ENCODE data around the gene TGFB2.

TGFB2 gene

GRCh38 chr1:218412171-218412570 lies 67.0 kb downstream of the TGFB2 start:
- H3K79me1 ChIP-seq (replicated peaks; ENCODE audit: low read length, poor library complexity, severe bottlenecking) = peaks cover 22% of the 10 kb centered on the region
- no peak overlapping the region for H3K27ac ChIP-seq (ENCODE audit: low read length, poor library complexity, severe bottlenecking)
- H4K8ac ChIP-seq (ENCODE audit: low read length) = no peak overlapping the region
- H2BK15ac ChIP-seq (ENCODE audit: low read depth, poor library complexity, severe bottlenecking) = no peak overlapping the region
- no peak overlapping the region for H2AK5ac ChIP-seq (ENCODE audit: low read length, severe bottlenecking)
- no peak overlapping the region for H3K14ac ChIP-seq (ENCODE audit: low read length in 2 of 2)
- H4K91ac ChIP-seq (ENCODE audit: low read length) = no peak overlapping the region
- no peak overlapping the region for H2BK120ac ChIP-seq (ENCODE audit: low read depth, low read length)
- H3K4me3 ChIP-seq (ENCODE audit: insufficient read depth in 1 of 2, low read depth in 1 of 2, low read length in 2 of 2) = no peak overlapping the region
- H2AFZ ChIP-seq (ENCODE audit: low read depth, low read length) = no peak overlapping the region
- no peaks in the 10 kb centered on the region for H3K9me3 ChIP-seq (ENCODE audit: control insufficient read depth, low read length)
- peaks cover 0 to 29% of the 10 kb centered on the region in 2 experiments for H3K36me3 ChIP-seq (ENCODE audit: control insufficient read depth in 1 of 2, insufficient read depth in 2 of 2, low read depth in 1 of 2, low read length in 2 of 2)
- H3K27me3 ChIP-seq (ENCODE audit: control insufficient read depth in 1 of 2, insufficient read depth in 1 of 2, low read length in 2 of 2) = no peaks in the 10 kb centered on the region
- no peak for DNase-seq
- no peak overlapping the region for H3K4me2 ChIP-seq (ENCODE audit: low read length, poor library complexity, severe bottlenecking)
- H3K18ac ChIP-seq (ENCODE audit: low read depth in 1 of 2, low read length in 2 of 2) = no peak overlapping the region
- no peak overlapping the region for H2BK12ac ChIP-seq (ENCODE audit: low read length in 2 of 2)
- no peak overlapping the region for H2BK5ac ChIP-seq (ENCODE audit: low read depth, low read length, poor library complexity, severe bottlenecking)
- WGBS = 86% methylated on average over 7 of the region's 7 CpGs
- H3K4me1 ChIP-seq (ENCODE audit: control insufficient read depth, insufficient read depth, low read depth, low read length) = peaks cover 8% of the 10 kb centered on the region
- H3K4ac ChIP-seq (ENCODE audit: low read depth in 1 of 2, low read length in 2 of 2) = no peak overlapping the region
- H3K9ac ChIP-seq (ENCODE audit: low read length) = no peak overlapping the region
- no peak overlapping the region for H3K23ac ChIP-seq (ENCODE audit: low read length in 2 of 2)

DNA sequence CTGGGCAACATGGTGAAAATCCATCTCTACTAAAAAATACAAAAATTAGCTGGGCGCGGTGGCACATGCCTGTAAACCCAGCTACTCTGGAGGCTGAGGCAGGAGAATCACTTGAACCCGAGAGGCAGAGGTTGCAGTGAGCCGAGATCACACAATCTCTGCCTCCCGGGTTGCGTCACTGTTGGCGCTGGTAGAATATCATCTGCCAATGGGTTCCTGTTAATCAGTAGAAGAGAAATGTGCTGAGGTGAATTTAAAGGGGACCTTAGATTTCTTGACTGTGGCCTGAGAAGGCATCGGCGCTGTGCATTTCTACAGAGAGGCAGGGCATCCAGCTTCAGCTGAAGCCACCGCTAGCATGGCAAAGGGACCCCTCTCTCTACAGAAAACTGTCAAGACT lies 68.0 kb downstream of the TGFB2 start:
- DNase-seq = no peak
- no peak overlapping the region for H2BK12ac ChIP-seq (ENCODE audit: low read length in 2 of 2)
- H3K4me1 ChIP-seq (ENCODE audit: control insufficient read depth, insufficient read depth, low read depth, low read length) = peaks cover 7% of the 10 kb centered on the region
- no peak overlapping the region for H3K18ac ChIP-seq (ENCODE audit: low read depth in 1 of 2, low read length in 2 of 2)
- no peak overlapping the region for H2BK120ac ChIP-seq (ENCODE audit: low read depth, low read length)
- 98% methylated on average over 10 of the region's 10 CpGs for WGBS
- no peak overlapping the region for H2AFZ ChIP-seq (ENCODE audit: low read depth, low read length)
- H3K4ac ChIP-seq (ENCODE audit: low read depth in 1 of 2, low read length in 2 of 2) = no peak overlapping the region
- H2BK15ac ChIP-seq (ENCODE audit: low read depth, poor library complexity, severe bottlenecking) = no peak overlapping the region
- peaks cover 0 to 28% of the 10 kb centered on the region in 2 experiments for H3K36me3 ChIP-seq (ENCODE audit: control insufficient read depth in 1 of 2, insufficient read depth in 2 of 2, low read depth in 1 of 2, low read length in 2 of 2)
- no peak overlapping the region for H3K4me2 ChIP-seq (ENCODE audit: low read length, poor library complexity, severe bottlenecking)
- no peak overlapping the region for H3K4me3 ChIP-seq (ENCODE audit: insufficient read depth in 1 of 2, low read depth in 1 of 2, low read length in 2 of 2)
- H3K27ac ChIP-seq (ENCODE audit: low read length, poor library complexity, severe bottlenecking) = no peak overlapping the region
- no peaks in the 10 kb centered on the region for H3K9me3 ChIP-seq (ENCODE audit: control insufficient read depth, low read length)
- H3K23ac ChIP-seq (ENCODE audit: low read length in 2 of 2) = no peak overlapping the region
- H3K27me3 ChIP-seq (ENCODE audit: control insufficient read depth in 1 of 2, insufficient read depth in 1 of 2, low read length in 2 of 2) = no peaks in the 10 kb centered on the region
- H4K91ac ChIP-seq (ENCODE audit: low read length) = no peak overlapping the region
- H3K14ac ChIP-seq (ENCODE audit: low read length in 2 of 2) = no peak overlapping the region
- no peak overlapping the region for H4K8ac ChIP-seq (ENCODE audit: low read length)
- no peak overlapping the region for H2BK5ac ChIP-seq (ENCODE audit: low read depth, low read length, poor library complexity, severe bottlenecking)
- peaks cover 20% of the 10 kb centered on the region for H3K79me1 ChIP-seq (replicated peaks; ENCODE audit: low read length, poor library complexity, severe bottlenecking)
- H3K9ac ChIP-seq (ENCODE audit: low read length) = no peak overlapping the region
- no peak overlapping the region for H2AK5ac ChIP-seq (ENCODE audit: low read length, severe bottlenecking)

- Histone ChIP-seq H2BK12ac (ENCODE audit: low read length in 2 of 2) (no peak overlapping the region), H3K79me1 (replicated peaks; ENCODE audit: low read length, poor library complexity, severe bottlenecking) (peaks cover 21% of the 10 kb centered on the region), H3K4me1 (ENCODE audit: control insufficient read depth, insufficient read depth, low read depth, low read length) (peaks cover 5% of the 10 kb centered on the region), H3K18ac (ENCODE audit: low read depth in 1 of 2, low read length in 2 of 2) (no peak overlapping the region), H3K23ac (ENCODE audit: low read length in 2 of 2) (no peak overlapping the region), H3K4me2 (ENCODE audit: low read length, poor library complexity, severe bottlenecking) (no peak overlapping the region), H2BK120ac (ENCODE audit: low read depth, low read length) (no peak overlapping the region), H3K4ac (ENCODE audit: low read depth in 1 of 2, low read length in 2 of 2) (no peak overlapping the region), H4K8ac (ENCODE audit: low read length) (no peak overlapping the region), H3K14ac (ENCODE audit: low read length in 2 of 2) (no peak overlapping the region), H2BK15ac (ENCODE audit: low read depth, poor library complexity, severe bottlenecking) (no peak overlapping the region), H3K9me3 (ENCODE audit: control insufficient read depth, low read length) (no peaks in the 10 kb centered on the region), H3K4me3 (ENCODE audit: insufficient read depth in 1 of 2, low read depth in 1 of 2, low read length in 2 of 2) (no peak overlapping the region), H3K27me3 (ENCODE audit: control insufficient read depth in 1 of 2, insufficient read depth in 1 of 2, low read length in 2 of 2) (no peaks in the 10 kb centered on the region), H3K9ac (ENCODE audit: low read length) (no peak overlapping the region), H2AK5ac (ENCODE audit: low read length, severe bottlenecking) (no peak overlapping the region), H4K91ac (ENCODE audit: low read length) (no peak overlapping the region), H2AFZ (ENCODE audit: low read depth, low read length) (no peak overlapping the region), H3K27ac (ENCODE audit: low read length, poor library complexity, severe bottlenecking) (no peak overlapping the region), H2BK5ac (ENCODE audit: low read depth, low read length, poor library complexity, severe bottlenecking) (no peak overlapping the region), H3K36me3 (ENCODE audit: control insufficient read depth in 1 of 2, insufficient read depth in 2 of 2, low read depth in 1 of 2, low read length in 2 of 2) (peaks cover 0 to 28% of the 10 kb centered on the region in 2 experiments)
- 97% methylated on average over 5 of the region's 6 CpGs for WGBS
- no peak for DNase-seq
Measured at GRCh38 chr1:218414060-218414728, 69.1 kb downstream of the TGFB2 start.

GRCh38 chr1:218415726-218416125 lies 70.6 kb downstream of the TGFB2 start:
- 100% methylated on average over 1 of the region's 1 CpG for WGBS
- H3K14ac ChIP-seq (ENCODE audit: low read length in 2 of 2) = no peak overlapping the region

More at GRCh38 chr1:218415726-218416125, 70.6 kb downstream of the TGFB2 start:
- Histone ChIP-seq H3K4me2 (ENCODE audit: low read length, poor library complexity, severe bottlenecking) (no peak overlapping the region), H2BK5ac (ENCODE audit: low read depth, low read length, poor library complexity, severe bottlenecking) (no peak overlapping the region), H2BK15ac (ENCODE audit: low read depth, poor library complexity, severe bottlenecking) (no peak overlapping the region), H3K4me1 (ENCODE audit: control insufficient read depth, insufficient read depth, low read depth, low read length) (peaks cover 5% of the 10 kb centered on the region), H3K27me3 (ENCODE audit: control insufficient read depth in 1 of 2, insufficient read depth in 1 of 2, low read length in 2 of 2) (no peaks in the 10 kb centered on the region), H3K18ac (ENCODE audit: low read depth in 1 of 2, low read length in 2 of 2) (no peak overlapping the region), H3K4me3 (ENCODE audit: insufficient read depth in 1 of 2, low read depth in 1 of 2, low read length in 2 of 2) (no peak overlapping the region), H3K23ac (ENCODE audit: low read length in 2 of 2) (no peak overlapping the region), H4K8ac (ENCODE audit: low read length) (no peak overlapping the region), H2BK12ac (ENCODE audit: low read length in 2 of 2) (no peak overlapping the region), H2AFZ (ENCODE audit: low read depth, low read length) (no peak overlapping the region), H3K4ac (ENCODE audit: low read depth in 1 of 2, low read length in 2 of 2) (no peak overlapping the region), H2BK120ac (ENCODE audit: low read depth, low read length) (no peak overlapping the region), H3K36me3 (ENCODE audit: control insufficient read depth in 1 of 2, insufficient read depth in 2 of 2, low read depth in 1 of 2, low read length in 2 of 2) (peaks cover 0 to 29% of the 10 kb centered on the region in 2 experiments), H3K27ac (ENCODE audit: low read length, poor library complexity, severe bottlenecking) (no peak overlapping the region), H2AK5ac (ENCODE audit: low read length, severe bottlenecking) (no peak overlapping the region), H3K9me3 (ENCODE audit: control insufficient read depth, low read length) (no peaks in the 10 kb centered on the region), H4K91ac (ENCODE audit: low read length) (no peak overlapping the region), H3K9ac (ENCODE audit: low read length) (no peak overlapping the region), H3K79me1 (replicated peaks; ENCODE audit: low read length, poor library complexity, severe bottlenecking) (peaks cover 22% of the 10 kb centered on the region)
- no peak for DNase-seq

Data from mesenchymal stem cell (in vitro differentiated cells and primary cell).